HCT116 (cell line): ENCODE results near the gene UNC79.

Experiments used
- EZH2phosphoT487 ChIP-seq: fragments of 200-600 bp; IDR thresholded peaks from 2 replicates; pipeline ENCODE4 v1.6.1; 2018; ENCODE audit warnings: antibody characterized with exemption, borderline replicate concordance
- JUND ChIP-seq: IDR thresholded peaks from 2 replicates; pipeline ENCODE4 v1.6.1; 2012
- POLR2A ChIP-seq: IDR thresholded peaks from 2 replicates; pipeline ENCODE4 v1.7.0; 2011; ENCODE audit warnings: borderline replicate concordance; ENCODE audit not compliant: insufficient read depth, insufficient read length; ENCODE audit errors: extremely low read depth
- SP1 ChIP-seq: IDR thresholded peaks from 2 replicates; pipeline ENCODE4 v1.6.1; 2012; ENCODE audit warnings: low read depth
- TCF7L2 ChIP-seq: IDR thresholded peaks from 2 replicates; pipeline ENCODE4 v1.7.0; 2011; ENCODE audit warnings: borderline replicate concordance, inconsistent platforms; ENCODE audit not compliant: insufficient read depth, insufficient read length; ENCODE audit errors: extremely low read depth
- TF ChIP-seq, protein P1 (sequence below), 3 experiments: fragments of 200-600 bp in 1 of 3; sonication (generic) in 1 of 3; IDR thresholded peaks in 2 of 3; conservative IDR thresholded peaks in 1 of 3; 2 replicates each; pipeline ENCODE4 v1.5.1; 2012 to 2017; ENCODE audit warnings: low read depth in 2 of 3, low read length in 2 of 3, antibody characterized with exemption in 1 of 3, borderline replicate concordance in 1 of 3, control low read depth in 1 of 3, mild to moderate bottlenecking in 1 of 3, mixed read lengths in 1 of 3, mixed run types in 1 of 3, moderate library complexity in 1 of 3; ENCODE audit not compliant: insufficient read depth in 1 of 3
- TF ChIP-seq, protein P2 (sequence below): IDR thresholded peaks from 2 replicates; pipeline ENCODE4 v1.6.1; 2012; ENCODE audit warnings: low read depth

DNA sequence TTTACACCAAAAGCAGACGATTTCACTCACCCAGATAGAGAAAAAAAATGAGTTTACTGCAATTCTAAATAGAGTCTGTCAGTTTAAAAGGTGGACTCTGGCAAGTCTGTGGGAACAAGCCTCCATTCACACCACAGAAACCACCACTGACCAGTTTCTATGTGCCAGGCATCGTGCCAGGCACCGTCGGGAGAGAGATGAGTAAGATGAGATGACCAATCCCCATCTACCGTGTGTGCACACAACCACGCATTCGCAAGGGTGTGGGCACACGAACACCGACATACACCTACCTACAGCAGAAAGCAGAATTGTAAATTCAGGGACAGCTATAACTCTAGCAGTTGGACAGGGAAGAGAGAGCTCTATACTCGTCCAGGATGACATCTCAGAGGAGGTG is 299.3 kb downstream of the UNC79 start:
- TF ChIP-seq, protein P1, sequence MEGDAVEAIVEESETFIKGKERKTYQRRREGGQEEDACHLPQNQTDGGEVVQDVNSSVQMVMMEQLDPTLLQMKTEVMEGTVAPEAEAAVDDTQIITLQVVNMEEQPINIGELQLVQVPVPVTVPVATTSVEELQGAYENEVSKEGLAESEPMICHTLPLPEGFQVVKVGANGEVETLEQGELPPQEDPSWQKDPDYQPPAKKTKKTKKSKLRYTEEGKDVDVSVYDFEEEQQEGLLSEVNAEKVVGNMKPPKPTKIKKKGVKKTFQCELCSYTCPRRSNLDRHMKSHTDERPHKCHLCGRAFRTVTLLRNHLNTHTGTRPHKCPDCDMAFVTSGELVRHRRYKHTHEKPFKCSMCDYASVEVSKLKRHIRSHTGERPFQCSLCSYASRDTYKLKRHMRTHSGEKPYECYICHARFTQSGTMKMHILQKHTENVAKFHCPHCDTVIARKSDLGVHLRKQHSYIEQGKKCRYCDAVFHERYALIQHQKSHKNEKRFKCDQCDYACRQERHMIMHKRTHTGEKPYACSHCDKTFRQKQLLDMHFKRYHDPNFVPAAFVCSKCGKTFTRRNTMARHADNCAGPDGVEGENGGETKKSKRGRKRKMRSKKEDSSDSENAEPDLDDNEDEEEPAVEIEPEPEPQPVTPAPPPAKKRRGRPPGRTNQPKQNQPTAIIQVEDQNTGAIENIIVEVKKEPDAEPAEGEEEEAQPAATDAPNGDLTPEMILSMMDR (IDR thresholded peaks at IDR 0.05 in 2 of 3, conservative IDR thresholded peaks at IDR 0.05 in 1 of 3; ENCODE audit: borderline replicate concordance in 1 of 3, insufficient read depth in 1 of 3, low read depth in 2 of 3, low read length in 2 of 3): no peak
- TF ChIP-seq JUND: no peak
- TF ChIP-seq, protein P2, sequence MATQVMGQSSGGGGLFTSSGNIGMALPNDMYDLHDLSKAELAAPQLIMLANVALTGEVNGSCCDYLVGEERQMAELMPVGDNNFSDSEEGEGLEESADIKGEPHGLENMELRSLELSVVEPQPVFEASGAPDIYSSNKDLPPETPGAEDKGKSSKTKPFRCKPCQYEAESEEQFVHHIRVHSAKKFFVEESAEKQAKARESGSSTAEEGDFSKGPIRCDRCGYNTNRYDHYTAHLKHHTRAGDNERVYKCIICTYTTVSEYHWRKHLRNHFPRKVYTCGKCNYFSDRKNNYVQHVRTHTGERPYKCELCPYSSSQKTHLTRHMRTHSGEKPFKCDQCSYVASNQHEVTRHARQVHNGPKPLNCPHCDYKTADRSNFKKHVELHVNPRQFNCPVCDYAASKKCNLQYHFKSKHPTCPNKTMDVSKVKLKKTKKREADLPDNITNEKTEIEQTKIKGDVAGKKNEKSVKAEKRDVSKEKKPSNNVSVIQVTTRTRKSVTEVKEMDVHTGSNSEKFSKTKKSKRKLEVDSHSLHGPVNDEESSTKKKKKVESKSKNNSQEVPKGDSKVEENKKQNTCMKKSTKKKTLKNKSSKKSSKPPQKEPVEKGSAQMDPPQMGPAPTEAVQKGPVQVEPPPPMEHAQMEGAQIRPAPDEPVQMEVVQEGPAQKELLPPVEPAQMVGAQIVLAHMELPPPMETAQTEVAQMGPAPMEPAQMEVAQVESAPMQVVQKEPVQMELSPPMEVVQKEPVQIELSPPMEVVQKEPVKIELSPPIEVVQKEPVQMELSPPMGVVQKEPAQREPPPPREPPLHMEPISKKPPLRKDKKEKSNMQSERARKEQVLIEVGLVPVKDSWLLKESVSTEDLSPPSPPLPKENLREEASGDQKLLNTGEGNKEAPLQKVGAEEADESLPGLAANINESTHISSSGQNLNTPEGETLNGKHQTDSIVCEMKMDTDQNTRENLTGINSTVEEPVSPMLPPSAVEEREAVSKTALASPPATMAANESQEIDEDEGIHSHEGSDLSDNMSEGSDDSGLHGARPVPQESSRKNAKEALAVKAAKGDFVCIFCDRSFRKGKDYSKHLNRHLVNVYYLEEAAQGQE: no peak
- no peak for TF ChIP-seq POLR2A
- TF ChIP-seq EZH2phosphoT487: no peak
- no peak for TF ChIP-seq TCF7L2
- TF ChIP-seq SP1: no peak; the same call in 1 of the 2 replicates
